Measurements from ENCODE around the gene MFSD6L. TPM values are rescaled to one million over a fixed set of nuclear protein-coding genes. Genes with fewer than 3 reads are reported as not detected.
A peak's percentile ranks its signal among the peaks of the same experiment; 100 is the strongest.

Gene MFSD6L
- total RNA-seq, result 0.11 TPM
- long read RNA-seq, result 0 reads

GRCh38 chr17:8798846-8799569 lies at the start of gene MFSD6L:
TSS of gene MFSD6L (minus strand) at chr17:8799365. CDS start at chr17:8799120, 245 bp downstream.
- peak; percentile 45 for ATAC-seq
- intact Hi-C loops (cut with DNase I), result loop anchor here (1.0 kb wide), 1 partner anchor 95 kb away; no protein-coding TSS in a partner anchor
- no peak for DNase-seq (ENCODE audit: missing footprints)

- ATAC-seq (peak; percentile 72), DNase-seq (ENCODE audit: missing footprints) (no peak)
- intact Hi-C loops (cut with DNase I), result no loop called here
Measured at GRCh38 chr17:8847891-8848290, 48.7 kb upstream of the MFSD6L start.

GRCh38 chr17:8846768-8847211 lies 47.6 kb upstream of the MFSD6L start:
- intact Hi-C loops (cut with DNase I), result no loop called here
- DNase-seq (ENCODE audit: missing footprints) (no peak), ATAC-seq (peak; percentile 91)

- DNase-seq (ENCODE audit: missing footprints) (no peak), ATAC-seq (no peak)
- intact Hi-C loops (cut with DNase I), result no loop called here
Measured at GRCh38 chr17:8844229-8845218, 45.4 kb upstream of the MFSD6L start.

GRCh38 chr17:8843344-8843743 lies 44.2 kb upstream of the MFSD6L start:
- DNase-seq (ENCODE audit: missing footprints) (no peak), ATAC-seq (no peak)
- intact Hi-C loops (cut with DNase I), result no loop called here

GRCh38 chr17:8841844-8842243 lies 42.7 kb upstream of the MFSD6L start:
- no peak for ATAC-seq
- intact Hi-C loops (cut with DNase I), result no loop called here

GRCh38 chr17:8839410-8839935 lies 40.3 kb upstream of the MFSD6L start:
- intact Hi-C loops (cut with DNase I), result no loop called here
- ATAC-seq, result peak; percentile 42
- no peak for DNase-seq (ENCODE audit: missing footprints)

More at GRCh38 chr17:8841844-8842243, 42.7 kb upstream of the MFSD6L start:
- DNase-seq (ENCODE audit: missing footprints), result no peak

GRCh38 chr17:8838551-8839095 lies 39.5 kb upstream of the MFSD6L start:
- DNase-seq (ENCODE audit: missing footprints) (no peak), ATAC-seq (no peak)
- intact Hi-C loops (cut with DNase I), result no loop called here

- intact Hi-C loops (cut with DNase I), result no loop called here
- ATAC-seq (peak; percentile 44), DNase-seq (ENCODE audit: missing footprints) (no peak)
Measured at GRCh38 chr17:8837563-8838075, 38.5 kb upstream of the MFSD6L start.

- intact Hi-C loops (cut with DNase I), result no loop called here
- ATAC-seq, result no peak
- DNase-seq (ENCODE audit: missing footprints), result no peak
Measured at GRCh38 chr17:8836821-8837562, 37.8 kb upstream of the MFSD6L start.

- no peak for ATAC-seq
- intact Hi-C loops (cut with DNase I), result no loop called here
Measured at GRCh38 chr17:8835631-8836364, 36.6 kb upstream of the MFSD6L start.

GRCh38 chr17:8835106-8835505 lies 35.9 kb upstream of the MFSD6L start:
- DNase-seq (ENCODE audit: missing footprints), result no peak
- intact Hi-C loops (cut with DNase I), result no loop called here

More at GRCh38 chr17:8835631-8836364, 36.6 kb upstream of the MFSD6L start:
- DNase-seq (ENCODE audit: missing footprints), result no peak

GRCh38 chr17:8832711-8833352 lies 33.7 kb upstream of the MFSD6L start:
- DNase-seq (ENCODE audit: missing footprints) (no peak), ATAC-seq (no peak)
- intact Hi-C loops (cut with DNase I), result no loop called here

More at GRCh38 chr17:8835106-8835505, 35.9 kb upstream of the MFSD6L start:
- ATAC-seq, result no peak

GRCh38 chr17:8831234-8831849 lies 32.2 kb upstream of the MFSD6L start:
- DNase-seq (ENCODE audit: missing footprints), result no peak
- intact Hi-C loops (cut with DNase I), result no loop called here
- ATAC-seq, result no peak

- intact Hi-C loops (cut with DNase I), result no loop called here
- DNase-seq (ENCODE audit: missing footprints) (no peak), ATAC-seq (no peak)
Measured at GRCh38 chr17:8830141-8830540, 31.0 kb upstream of the MFSD6L start.

- intact Hi-C loops (cut with DNase I), result no loop called here
- DNase-seq (ENCODE audit: missing footprints), result no peak
- peak; percentile 13 for ATAC-seq
Measured at GRCh38 chr17:8829036-8829941, 30.1 kb upstream of the MFSD6L start.
